ENCODE data around the gene EIF5A. TPM values are rescaled to one million over a fixed set of nuclear protein-coding genes. Genes with fewer than 3 reads are reported as not detected.

Gene EIF5A
- total RNA-seq, 1 donor, result 436 TPM

GRCh38 chr17:7347630-7348477 lies 40.4 kb downstream of the EIF5A start:
- Histone ChIP-seq H3K4me2 (ENCODE audit: insufficient read depth, low read length) (no peak overlapping the region), H3K4me3 (ENCODE audit: insufficient read depth, low read length) (no peak overlapping the region), H3K36me3 (ENCODE audit: insufficient read depth, low read length) (no peaks in the 10 kb centered on the region), H3K27ac (ENCODE audit: low read depth, low read length) (peak overlapping the region; percentile 61), H2AFZ (ENCODE audit: low read length) (no peak overlapping the region), H3K27me3 (ENCODE audit: insufficient read depth, low read length) (peaks cover 20% of the 10 kb centered on the region), H3K9me3 (ENCODE audit: low read depth, low read length) (no peaks in the 10 kb centered on the region), H3K4me1 (ENCODE audit: insufficient read depth, low read length) (peaks cover 30% of the 10 kb centered on the region), H3K79me2 (ENCODE audit: insufficient read depth, low read length) (peaks cover 16% of the 10 kb centered on the region), H4K20me1 (ENCODE audit: insufficient read depth, low read length) (peaks cover 16% of the 10 kb centered on the region)
- peak; percentile 74 for DNase-seq (ENCODE audit: insufficient read length, low spot score, missing footprints)
- TF ChIP-seq CTCF (IDR thresholded peaks at IDR 0.05; ENCODE audit: extremely low read depth, low read depth, low read length), result no peak

GRCh38 chr17:7348478-7349242 lies 41.2 kb downstream of the EIF5A start:
- peaks cover 12% of the 10 kb centered on the region for H3K27me3 ChIP-seq (ENCODE audit: insufficient read depth, low read length)
- no peaks in the 10 kb centered on the region for H3K36me3 ChIP-seq (ENCODE audit: insufficient read depth, low read length)
- peak overlapping the region; percentile 69 for H3K27ac ChIP-seq (ENCODE audit: low read depth, low read length)
- peaks cover 20% of the 10 kb centered on the region for H4K20me1 ChIP-seq (ENCODE audit: insufficient read depth, low read length)
- no peak for TF ChIP-seq CTCF (IDR thresholded peaks at IDR 0.05; ENCODE audit: extremely low read depth, low read depth, low read length)
- H3K79me2 ChIP-seq (ENCODE audit: insufficient read depth, low read length), result peaks cover 24% of the 10 kb centered on the region
- H2AFZ ChIP-seq (ENCODE audit: low read length), result no peak overlapping the region
- peak overlapping the region; percentile 96 for H3K4me2 ChIP-seq (ENCODE audit: insufficient read depth, low read length)
- no peaks in the 10 kb centered on the region for H3K9me3 ChIP-seq (ENCODE audit: low read depth, low read length)
- H3K4me1 ChIP-seq (ENCODE audit: insufficient read depth, low read length), result peaks cover 37% of the 10 kb centered on the region
- peak overlapping the region; percentile 1 for H3K4me3 ChIP-seq (ENCODE audit: insufficient read depth, low read length)
- peak; percentile 85 for DNase-seq (ENCODE audit: insufficient read length, low spot score, missing footprints)

GRCh38 chr17:7351665-7352502 lies 44.5 kb downstream of the EIF5A start, which contains the start of gene KCTD11:
Gene KCTD11, plus strand, starts transcription at chr17:7352162.
- Histone ChIP-seq H3K4me3 (ENCODE audit: insufficient read depth, low read length) (peak within 1 kb of the TSS; percentile 95), H4K20me1 (ENCODE audit: insufficient read depth, low read length) (peaks cover 37% of the 10 kb centered on the region), H3K27me3 (ENCODE audit: insufficient read depth, low read length) (no peaks in the 10 kb centered on the region), H3K9me3 (ENCODE audit: low read depth, low read length) (no peaks in the 10 kb centered on the region), H3K27ac (ENCODE audit: low read depth, low read length) (peak within 1 kb of the TSS; percentile 94), H3K79me2 (ENCODE audit: insufficient read depth, low read length) (peaks cover 39% of the 10 kb centered on the region), H3K4me2 (ENCODE audit: insufficient read depth, low read length) (peak within 1 kb of the TSS; percentile 96), H3K36me3 (ENCODE audit: insufficient read depth, low read length) (no peaks in the 10 kb centered on the region), H3K4me1 (ENCODE audit: insufficient read depth, low read length) (peaks cover 50% of the 10 kb centered on the region), H2AFZ (ENCODE audit: low read length) (peak within 1 kb of the TSS; percentile 86)
- peak; percentile 99 for DNase-seq (ENCODE audit: insufficient read length, low spot score, missing footprints)
- TF ChIP-seq CTCF (IDR thresholded peaks at IDR 0.05; ENCODE audit: extremely low read depth, low read depth, low read length), result no peak
